GM12875 (cell line): Measurements from ENCODE around the gene ZNF302.

Experiments
- H3K4me3 ChIP-seq: one replicate; pipeline ENCODE4 v1.5.1; 2011; ENCODE audit warnings: low read depth, low read length, control low read depth
- TF ChIP-seq, protein P1 (sequence below): IDR thresholded peaks from 2 replicates; pipeline ENCODE4 v1.5.1; 2011; ENCODE audit warnings: low read depth, mild to moderate bottlenecking, control low read depth, inconsistent platforms, low read length, moderate library complexity, borderline replicate concordance; ENCODE audit not compliant: insufficient read depth

Gene ZNF302

DNA sequence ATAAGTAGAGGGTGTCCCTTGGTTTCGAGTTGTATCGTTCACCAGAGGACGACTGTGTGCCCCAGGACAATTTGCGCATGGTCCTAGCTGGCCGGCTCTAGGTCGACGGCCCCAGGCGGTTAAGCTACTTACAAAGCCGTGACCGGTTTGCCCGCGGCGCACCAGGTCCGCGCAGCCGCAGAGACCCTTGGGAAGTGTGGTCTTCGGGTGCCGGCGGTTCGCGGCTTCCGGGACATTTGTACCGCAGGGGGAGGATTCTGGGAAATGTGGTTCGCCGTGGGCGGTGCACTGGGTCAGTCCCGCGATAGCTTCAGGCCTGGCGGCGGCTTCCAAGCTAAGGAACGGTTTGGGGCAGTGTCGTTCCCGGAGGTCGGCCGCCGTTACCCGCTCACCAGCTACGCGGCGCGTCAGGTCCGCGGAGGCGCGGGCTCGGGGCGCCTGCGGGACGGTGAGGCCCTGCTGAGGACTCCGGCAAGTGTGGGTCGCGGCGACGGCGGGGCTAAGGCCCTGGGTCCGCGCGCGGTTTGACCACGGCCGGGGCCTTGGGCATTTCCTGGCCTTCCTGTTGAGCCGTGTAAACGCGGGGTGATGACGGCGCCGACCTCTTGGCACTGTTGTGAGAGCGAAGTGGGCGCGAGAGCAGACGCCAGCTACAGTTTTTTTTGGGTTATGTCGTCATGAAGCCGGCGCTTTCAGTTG is at the start of gene ZNF302:
Gene ZNF302, plus strand, starts transcription at position 293 of the 699 bp plus-strand sequence. CDS start 1,127 bp downstream, outside the sequence.
- TF ChIP-seq, protein P1, sequence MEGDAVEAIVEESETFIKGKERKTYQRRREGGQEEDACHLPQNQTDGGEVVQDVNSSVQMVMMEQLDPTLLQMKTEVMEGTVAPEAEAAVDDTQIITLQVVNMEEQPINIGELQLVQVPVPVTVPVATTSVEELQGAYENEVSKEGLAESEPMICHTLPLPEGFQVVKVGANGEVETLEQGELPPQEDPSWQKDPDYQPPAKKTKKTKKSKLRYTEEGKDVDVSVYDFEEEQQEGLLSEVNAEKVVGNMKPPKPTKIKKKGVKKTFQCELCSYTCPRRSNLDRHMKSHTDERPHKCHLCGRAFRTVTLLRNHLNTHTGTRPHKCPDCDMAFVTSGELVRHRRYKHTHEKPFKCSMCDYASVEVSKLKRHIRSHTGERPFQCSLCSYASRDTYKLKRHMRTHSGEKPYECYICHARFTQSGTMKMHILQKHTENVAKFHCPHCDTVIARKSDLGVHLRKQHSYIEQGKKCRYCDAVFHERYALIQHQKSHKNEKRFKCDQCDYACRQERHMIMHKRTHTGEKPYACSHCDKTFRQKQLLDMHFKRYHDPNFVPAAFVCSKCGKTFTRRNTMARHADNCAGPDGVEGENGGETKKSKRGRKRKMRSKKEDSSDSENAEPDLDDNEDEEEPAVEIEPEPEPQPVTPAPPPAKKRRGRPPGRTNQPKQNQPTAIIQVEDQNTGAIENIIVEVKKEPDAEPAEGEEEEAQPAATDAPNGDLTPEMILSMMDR = no peak
- H3K4me3 ChIP-seq = peak within 1 kb of the TSS; percentile 89

DNA sequence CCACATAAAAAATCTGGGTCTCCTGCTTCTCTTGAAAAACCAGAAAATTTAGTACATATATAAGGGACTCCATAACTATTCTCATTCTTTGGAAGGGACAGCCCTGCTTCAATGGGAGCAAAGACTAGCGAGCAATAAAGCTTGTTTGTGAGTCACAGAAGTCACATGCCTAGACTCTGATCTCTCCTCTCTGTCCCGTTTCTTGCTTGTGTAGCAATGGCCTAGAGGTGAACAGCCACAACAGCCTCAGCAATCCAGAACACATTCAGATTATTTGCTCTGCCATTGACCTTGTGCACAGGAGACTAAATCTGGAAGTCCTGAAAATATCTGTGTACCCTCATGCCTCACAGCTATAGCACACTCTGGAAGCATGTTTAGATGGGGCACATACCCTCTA is 43.7 kb upstream of the ZNF302 start:
- no peak overlapping the region for H3K4me3 ChIP-seq
- TF ChIP-seq, protein P1 = no peak

GRCh38 chr19:34639491-34640085 is 37.9 kb upstream of the ZNF302 start:
- no peak overlapping the region for H3K4me3 ChIP-seq
- TF ChIP-seq, protein P1 = peak; percentile 71

- TF ChIP-seq, protein P1 = no peak
- H3K4me3 ChIP-seq = no peak overlapping the region
These were observed 35.2 kb upstream of the ZNF302 start for GRCh38 chr19:34642241-34642640.

DNA sequence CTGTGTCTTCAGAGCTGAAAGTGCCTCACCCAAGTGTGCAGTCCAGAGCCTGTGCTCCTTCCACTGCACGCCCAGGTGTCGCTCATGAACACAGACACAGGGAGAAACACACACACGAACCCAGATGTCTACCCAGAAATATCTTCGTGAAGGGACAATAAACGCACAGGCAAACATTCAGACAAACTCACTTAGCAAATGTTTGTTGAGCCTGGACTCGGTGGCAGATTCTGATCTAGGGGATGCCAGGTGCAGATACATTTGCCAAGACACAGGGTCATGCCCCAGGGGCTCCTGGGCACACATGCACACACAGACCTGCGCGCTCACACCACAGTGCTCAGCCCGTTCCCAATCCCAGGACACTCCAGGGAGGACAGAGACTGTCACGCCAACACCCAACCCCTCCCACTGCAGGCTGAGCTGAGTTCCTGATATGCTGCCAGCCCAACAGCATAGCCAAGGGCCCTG is 32.5 kb upstream of the ZNF302 start:
- no peak overlapping the region for H3K4me3 ChIP-seq

GRCh38 chr19:34645551-34645950 is 31.9 kb upstream of the ZNF302 start:
- TF ChIP-seq, protein P1 = no peak
- no peak overlapping the region for H3K4me3 ChIP-seq

More for the DNA sequence above, 32.5 kb upstream of the ZNF302 start:
- TF ChIP-seq, protein P1 = no peak
